AG04450 (cell line): ENCODE data around the gene IRAK4. TPM values are rescaled to one million over a fixed set of nuclear protein-coding genes. Genes with fewer than 3 reads are reported as not detected.
A peak's percentile ranks its signal among the peaks of the same experiment; 100 is the strongest.

ENCODE experiments used
- CTCF ChIA-PET: fragments of 300-600, 350-600 bp; formaldehyde crosslinking; extraction: SDS; loops from one replicate; lab custom pipeline; 2022; ENCODE audit warnings: antibody characterized with exemption, inconsistent platforms; lab: Charles Lee
- POLR2A ChIA-PET: fragments of 350-600 bp; formaldehyde crosslinking; extraction: SDS; loops from one replicate; lab custom pipeline; 2021; ENCODE audit warnings: antibody characterized with exemption, inconsistent platforms; lab: Yijun Ruan, JAX
- DNase-seq: peaks from one replicate; pipeline ENCODE4 v3.0.0-alpha.2; 2011; ENCODE audit warnings: low read depth, low spot score
- H3K27ac ChIP-seq: one replicate; pipeline ENCODE4 v1.5.1; 2012; ENCODE audit warnings: low read depth, low read length, control low read depth
- H3K27me3 ChIP-seq: one replicate; pipeline ENCODE4 v1.6.0; 2012; ENCODE audit warnings: low read length; ENCODE audit not compliant: control insufficient read depth, insufficient read depth
- H3K4me3 ChIP-seq: 2 replicates; pipeline ENCODE4 v1.5.1; 2011; ENCODE audit warnings: mild to moderate bottlenecking, low read depth, low read length, control low read depth
- H3K9me3 ChIP-seq: 2 replicates; pipeline ENCODE4 v1.5.1; 2012; ENCODE audit warnings: low read length; ENCODE audit not compliant: control insufficient read depth, insufficient read depth
- polyA plus RNA-seq: library from polyadenylated mRNA; depleted of rRNA; stranded (reverse); fragments of >200 nt; gene quantifications from 2 replicates; pipeline ENCODE4 v1.2.3, GENCODE V29; 2011
- TF ChIP-seq, protein P1 (sequence below): IDR thresholded peaks from 2 replicates; pipeline ENCODE4 v1.5.1; 2011; ENCODE audit warnings: low read depth, low read length, control low read depth, inconsistent platforms

The IRAK4 gene
- polyA plus RNA-seq, 1 experiment = 29.4 TPM

GRCh38 chr12:43789941-43790340 lies 31.2 kb downstream of the IRAK4 start:
- TF ChIP-seq, protein P1, sequence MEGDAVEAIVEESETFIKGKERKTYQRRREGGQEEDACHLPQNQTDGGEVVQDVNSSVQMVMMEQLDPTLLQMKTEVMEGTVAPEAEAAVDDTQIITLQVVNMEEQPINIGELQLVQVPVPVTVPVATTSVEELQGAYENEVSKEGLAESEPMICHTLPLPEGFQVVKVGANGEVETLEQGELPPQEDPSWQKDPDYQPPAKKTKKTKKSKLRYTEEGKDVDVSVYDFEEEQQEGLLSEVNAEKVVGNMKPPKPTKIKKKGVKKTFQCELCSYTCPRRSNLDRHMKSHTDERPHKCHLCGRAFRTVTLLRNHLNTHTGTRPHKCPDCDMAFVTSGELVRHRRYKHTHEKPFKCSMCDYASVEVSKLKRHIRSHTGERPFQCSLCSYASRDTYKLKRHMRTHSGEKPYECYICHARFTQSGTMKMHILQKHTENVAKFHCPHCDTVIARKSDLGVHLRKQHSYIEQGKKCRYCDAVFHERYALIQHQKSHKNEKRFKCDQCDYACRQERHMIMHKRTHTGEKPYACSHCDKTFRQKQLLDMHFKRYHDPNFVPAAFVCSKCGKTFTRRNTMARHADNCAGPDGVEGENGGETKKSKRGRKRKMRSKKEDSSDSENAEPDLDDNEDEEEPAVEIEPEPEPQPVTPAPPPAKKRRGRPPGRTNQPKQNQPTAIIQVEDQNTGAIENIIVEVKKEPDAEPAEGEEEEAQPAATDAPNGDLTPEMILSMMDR = no peak
- no peaks in the 10 kb centered on the region for H3K27me3 ChIP-seq
- H3K27ac ChIP-seq = no peak overlapping the region
- no peak for DNase-seq
- ChIA-PET CTCF (interaction anchor here (0.5 kb wide), 1 partner anchor 67 kb away, joined by 3 read pairs; no protein-coding TSS in a partner anchor), POLR2A (no interaction called here)
- no peak overlapping the region for H3K4me3 ChIP-seq
- peaks cover 3% of the 10 kb centered on the region; the same call in 1 of the 2 replicates for H3K9me3 ChIP-seq

DNA sequence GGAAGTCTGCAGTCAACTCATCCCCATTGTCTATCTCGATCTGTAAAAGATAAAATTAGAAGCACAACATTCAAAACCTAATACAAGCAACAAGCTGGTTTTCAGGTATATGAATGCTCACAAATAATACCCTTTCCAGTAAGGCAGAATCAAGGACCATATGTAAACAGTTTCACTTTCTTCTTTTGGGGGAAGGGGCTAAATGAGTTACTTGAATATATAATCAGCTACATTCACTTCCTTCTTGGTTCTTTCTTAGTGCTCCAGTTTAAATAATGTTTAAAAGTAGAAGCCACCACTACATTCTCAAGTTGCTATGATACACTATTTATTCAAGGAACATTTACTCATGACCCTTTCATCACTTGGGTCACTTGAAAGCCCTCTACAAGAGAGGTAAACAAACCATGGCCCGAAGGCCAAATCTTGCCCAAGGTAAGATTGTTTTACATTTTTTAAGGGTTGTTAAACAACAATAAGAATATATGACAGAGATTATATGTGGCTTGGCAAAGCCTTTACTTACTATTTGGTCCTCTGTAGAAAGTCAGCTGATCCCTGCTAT lies 37.0 kb downstream of the IRAK4 start:
- Histone ChIP-seq H3K4me3 (no peak overlapping the region), H3K27me3 (no peaks in the 10 kb centered on the region), H3K9me3 (peaks cover 3% of the 10 kb centered on the region; the same call in 1 of the 2 replicates), H3K27ac (no peak overlapping the region)
- ChIA-PET CTCF (interaction anchor here (2.9 kb wide), 1 partner anchor 87 kb away, joined by 11 read pairs; no protein-coding TSS in a partner anchor), POLR2A (no interaction called here)
- TF ChIP-seq, protein P1 = no peak
- no peak for DNase-seq

DNA sequence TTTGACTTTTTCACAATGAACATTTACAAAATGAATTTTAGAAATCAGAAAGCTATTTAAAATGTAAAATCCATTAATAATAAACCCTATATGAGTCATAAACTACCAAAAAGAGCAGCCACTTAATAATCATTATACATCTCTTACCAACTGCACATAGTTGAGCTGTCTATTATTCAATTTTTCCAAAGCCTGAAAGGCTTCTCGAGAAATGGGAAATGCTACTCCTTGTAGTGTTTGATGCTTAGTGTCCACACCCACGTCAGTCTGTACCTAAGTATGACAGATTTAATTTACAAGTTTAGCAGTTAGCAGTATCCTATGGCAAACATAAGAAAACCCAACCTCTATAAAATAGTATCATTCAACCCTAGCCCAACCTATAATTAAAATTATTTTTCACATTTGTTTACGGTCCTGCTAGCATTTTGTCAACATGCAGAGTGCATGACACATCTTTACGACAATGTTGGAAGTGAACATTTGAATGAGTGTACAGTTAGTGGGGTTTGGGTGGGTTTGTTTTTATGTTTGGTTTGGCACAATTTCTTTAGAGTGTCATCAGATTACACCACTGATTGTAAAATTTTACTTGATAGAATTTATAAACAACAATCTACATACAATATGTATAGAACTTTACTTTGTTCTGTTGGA lies 38.9 kb downstream of the IRAK4 start:
- ChIA-PET CTCF (interaction anchor here (0.6 to 2.9 kb wide), 2 partner anchors 8 to 85 kb away, joined by 3 to 11 read pairs; partner anchors contain the start of gene TWF1), POLR2A (interaction anchor here (0.7 kb wide), 1 partner anchor 1472 kb away, joined by 6 read pairs; no protein-coding TSS in a partner anchor)
- TF ChIP-seq, protein P1 = no peak
- H3K9me3 ChIP-seq = peaks cover 3% of the 10 kb centered on the region; the same call in 1 of the 2 replicates
- H3K27ac ChIP-seq = no peak overlapping the region
- H3K27me3 ChIP-seq = no peaks in the 10 kb centered on the region
- H3K4me3 ChIP-seq = no peak overlapping the region
- no peak for DNase-seq

DNA sequence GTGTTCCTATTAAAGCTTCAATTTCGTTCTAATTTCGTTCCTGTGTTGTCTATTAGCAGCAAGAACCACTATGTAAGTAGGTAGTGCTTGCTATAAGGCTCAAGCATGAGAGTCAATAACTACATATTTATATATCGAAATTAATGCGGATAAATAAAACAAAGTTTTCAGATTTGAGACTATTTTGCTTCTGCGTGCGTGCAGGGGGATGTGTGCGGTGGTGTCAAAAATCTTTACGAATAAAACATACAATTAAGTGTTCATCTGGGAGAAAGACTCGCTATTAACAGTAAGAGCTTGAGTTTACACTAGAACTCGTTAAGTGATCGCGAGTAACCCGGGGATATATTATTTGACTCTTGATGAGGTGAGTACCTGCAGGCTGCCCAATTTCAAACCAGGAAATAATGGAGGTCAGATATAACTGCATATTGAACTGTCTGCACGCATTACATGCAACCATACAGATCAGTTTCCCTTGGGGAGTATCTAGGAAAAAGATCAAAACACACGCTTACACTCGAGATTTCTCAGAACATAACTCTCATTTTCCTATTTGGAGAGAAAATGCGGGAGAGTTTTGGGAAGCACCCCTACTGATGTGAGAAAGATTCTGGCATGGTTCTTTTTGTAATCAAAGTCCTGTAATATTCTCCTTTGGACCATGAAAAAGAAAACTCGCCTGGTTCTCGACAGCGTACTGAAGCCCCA lies 46.6 kb downstream of the IRAK4 start:
- TF ChIP-seq, protein P1 = no peak
- POLR2A ChIA-PET = interaction anchor here (0.7 to 2.7 kb wide), 7 partner anchors 14 to 77 kb away, joined by 3 to 22 read pairs (median 3); partner anchors contain the start of genes IRAK4, PUS7L and TMEM117
- H3K27me3 ChIP-seq = no peaks in the 10 kb centered on the region

More for the DNA sequence above, 46.6 kb downstream of the IRAK4 start:
- no peaks in the 10 kb centered on the region for H3K9me3 ChIP-seq
- CTCF ChIA-PET = interaction anchor here (1.6 to 2.5 kb wide), 3 partner anchors 9 to 77 kb away, joined by 6 to 25 read pairs (median 7); no protein-coding TSS in a partner anchor
- peak overlapping the region; percentile 87 for H3K4me3 ChIP-seq
- no peak for DNase-seq
- peak overlapping the region; percentile 32 for H3K27ac ChIP-seq
